Body of pancreas (tissue), 4 donors: Measurements from ENCODE around the gene SH3PXD2A. TPM values are rescaled to one million over a fixed set of nuclear protein-coding genes. Genes with fewer than 3 reads are reported as not detected.

Experiments
- ATAC-seq: fragments of 150-250 bp; one replicate; pipeline ENCODE4 v1.9.1; 2016
- DNase-seq, 4 donors: peaks; one replicate each; pipeline ENCODE4 v3.0.0-alpha.2; 2019
- H3K27ac ChIP-seq, 4 donors: fragments of 200-600 bp; sonication (generic); 1 replicate in 3 of 4; 2 replicates in 1 of 4; pipeline versions ENCODE4 v1.5.1 to v1.6.1; 2016 to 2019; ENCODE audit warnings: mild to moderate bottlenecking in 1 of 4, mixed read lengths in 1 of 4, moderate library complexity in 1 of 4
- H3K27me3 ChIP-seq, 2 donors: fragments of 200-600 bp; sonication (generic); one replicate each; pipeline ENCODE4 v1.6.0; 2016; ENCODE audit warnings: mild to moderate bottlenecking in 1 of 2
- H3K36me3 ChIP-seq, 2 donors: fragments of 200-600 bp; sonication (generic); replicated peaks in 1 of 2; 2 replicates each; pipeline ENCODE4 v1.5.1; 2016; ENCODE audit warnings: low read depth in 2 of 2; ENCODE audit not compliant: insufficient read depth in 1 of 2
- H3K4me1 ChIP-seq: fragments of 200-600 bp; sonication (generic); one replicate; pipeline ENCODE4 v1.6.0; 2016
- H3K4me3 ChIP-seq, 2 donors: fragments of 200-600 bp; sonication (generic); 1 replicate in 1 of 2; 2 replicates in 1 of 2; pipeline ENCODE4 v1.5.1; 2016 to 2019
- H3K9me3 ChIP-seq, 3 donors: fragments of 200-600 bp; sonication (generic); 1 replicate in 2 of 3; 2 replicates in 1 of 3; pipeline ENCODE4 v1.5.1; 2016
- POLR2A ChIP-seq, 3 donors: fragments of 450-650 bp; IDR thresholded peaks; one replicate each; pipeline ENCODE4 v1.6.1; 2016; ENCODE audit warnings: antibody characterized with exemption in 3 of 3, mild to moderate bottlenecking in 2 of 3
- WGBS, 2 donors: methylation state at CpG; one replicate each; pipeline ENCODE4 v1.1.5; 2017; 5-methylcytosine and 5-hydroxymethylcytosine counted together
- intact Hi-C: fragments of 100-400 bp; cut with DNase I; formaldehyde crosslinking; loops from one replicate; pipeline ENCODE4 v1.15.1; 2023
- total RNA-seq, 2 donors: library from RNA; depleted of rRNA; stranded (reverse); fragments of >200 nt; gene quantifications; one replicate each; pipeline ENCODE4 v1.1.0, GENCODE V29; 2016
- TF ChIP-seq, protein P1 (sequence below), 7 experiments: fragments of 450-650 bp in 4 of 7; fragments of 200-600 bp in 3 of 7; sonication (generic) in 3 of 7; IDR thresholded peaks; one replicate each; pipeline ENCODE4 v1.5.1; 2016 to 2019; ENCODE audit warnings: antibody characterized with exemption in 7 of 7

The SH3PXD2A gene
- total RNA-seq, 2 donors from 2014 or later = 7.3 to 9.9 TPM

DNA sequence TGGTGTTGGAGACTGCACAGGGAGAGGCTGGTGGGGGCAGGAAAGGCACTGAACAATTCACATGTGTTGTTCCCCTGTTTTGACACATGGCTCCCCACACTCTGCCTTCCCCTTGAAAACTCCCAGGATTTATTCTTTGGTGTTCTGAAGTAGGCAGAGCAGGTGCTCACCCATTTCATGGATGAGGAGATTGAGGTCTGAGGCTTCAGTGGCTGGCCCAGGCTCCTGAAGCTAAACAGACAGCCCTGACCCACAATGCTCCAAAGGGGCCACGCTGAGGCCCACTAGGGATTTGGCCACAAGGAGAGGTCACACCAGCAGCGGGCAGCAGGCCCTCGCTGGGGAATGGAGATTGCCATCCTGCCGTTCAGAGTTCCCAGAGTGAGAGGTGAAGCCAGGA lies 157.6 kb downstream of the SH3PXD2A start:
- ATAC-seq (no peak), DNase-seq (no peak)
- Histone ChIP-seq H3K36me3 (no peaks in the 10 kb centered on the region), H3K4me1 (peaks cover 9% of the 10 kb centered on the region), H3K9me3 (no peaks in the 10 kb centered on the region), H3K27ac (no peak overlapping the region), H3K27me3 (no peaks in the 10 kb centered on the region), H3K4me3 (no peak overlapping the region)
- WGBS, 2 donors = 90 to 100% methylated on average over 1 to 4 of the region's 4 CpGs
- TF ChIP-seq POLR2A (IDR thresholded peaks at IDR 0.05) = no peak
- TF ChIP-seq, protein P1, sequence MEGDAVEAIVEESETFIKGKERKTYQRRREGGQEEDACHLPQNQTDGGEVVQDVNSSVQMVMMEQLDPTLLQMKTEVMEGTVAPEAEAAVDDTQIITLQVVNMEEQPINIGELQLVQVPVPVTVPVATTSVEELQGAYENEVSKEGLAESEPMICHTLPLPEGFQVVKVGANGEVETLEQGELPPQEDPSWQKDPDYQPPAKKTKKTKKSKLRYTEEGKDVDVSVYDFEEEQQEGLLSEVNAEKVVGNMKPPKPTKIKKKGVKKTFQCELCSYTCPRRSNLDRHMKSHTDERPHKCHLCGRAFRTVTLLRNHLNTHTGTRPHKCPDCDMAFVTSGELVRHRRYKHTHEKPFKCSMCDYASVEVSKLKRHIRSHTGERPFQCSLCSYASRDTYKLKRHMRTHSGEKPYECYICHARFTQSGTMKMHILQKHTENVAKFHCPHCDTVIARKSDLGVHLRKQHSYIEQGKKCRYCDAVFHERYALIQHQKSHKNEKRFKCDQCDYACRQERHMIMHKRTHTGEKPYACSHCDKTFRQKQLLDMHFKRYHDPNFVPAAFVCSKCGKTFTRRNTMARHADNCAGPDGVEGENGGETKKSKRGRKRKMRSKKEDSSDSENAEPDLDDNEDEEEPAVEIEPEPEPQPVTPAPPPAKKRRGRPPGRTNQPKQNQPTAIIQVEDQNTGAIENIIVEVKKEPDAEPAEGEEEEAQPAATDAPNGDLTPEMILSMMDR (IDR thresholded peaks at IDR 0.05) = no peak
- intact Hi-C loops = no loop called here

- Histone ChIP-seq H3K4me3 (no peak overlapping the region), H3K27ac (peak overlapping the region in 1 of 4 donors; percentile 15)
- ATAC-seq = peak; percentile 41
These were observed 158.8 kb downstream of the SH3PXD2A start for GRCh38 chr10:103696411-103697145.

GRCh38 chr10:103696094-103696410 lies 159.3 kb downstream of the SH3PXD2A start:
- peaks cover 12% of the 10 kb centered on the region for H3K4me1 ChIP-seq
- DNase-seq = no peak
- H3K9me3 ChIP-seq = no peaks in the 10 kb centered on the region
- peak overlapping the region in 1 of 4 donors; percentile 15 for H3K27ac ChIP-seq
- 92 to 93% methylated on average over 5 of the region's 5 CpGs for WGBS, 2 donors
- no peak for ATAC-seq
- intact Hi-C loops = no loop called here
- TF ChIP-seq, protein P1 (IDR thresholded peaks at IDR 0.05) = no peak
- TF ChIP-seq POLR2A (IDR thresholded peaks at IDR 0.05) = no peak
- H3K36me3 ChIP-seq = no peaks in the 10 kb centered on the region
- H3K27me3 ChIP-seq = no peaks in the 10 kb centered on the region
- H3K4me3 ChIP-seq = no peak overlapping the region

More at GRCh38 chr10:103696411-103697145, 158.8 kb downstream of the SH3PXD2A start:
- DNase-seq = peak in 3 of 4 donors; percentile 23 to 61 (median 35)
- intact Hi-C loops = no loop called here
- no peaks in the 10 kb centered on the region for H3K27me3 ChIP-seq
- no peaks in the 10 kb centered on the region for H3K36me3 ChIP-seq
- peaks cover 12% of the 10 kb centered on the region for H3K4me1 ChIP-seq
- no peaks in the 10 kb centered on the region for H3K9me3 ChIP-seq
- no peak for TF ChIP-seq POLR2A (IDR thresholded peaks at IDR 0.05)
- TF ChIP-seq, protein P1 (IDR thresholded peaks at IDR 0.05) = peak in 1 of 7 experiments; percentile 6
- 37 to 49% methylated on average over 5 to 10 of the region's 10 CpGs for WGBS, 2 donors

DNA sequence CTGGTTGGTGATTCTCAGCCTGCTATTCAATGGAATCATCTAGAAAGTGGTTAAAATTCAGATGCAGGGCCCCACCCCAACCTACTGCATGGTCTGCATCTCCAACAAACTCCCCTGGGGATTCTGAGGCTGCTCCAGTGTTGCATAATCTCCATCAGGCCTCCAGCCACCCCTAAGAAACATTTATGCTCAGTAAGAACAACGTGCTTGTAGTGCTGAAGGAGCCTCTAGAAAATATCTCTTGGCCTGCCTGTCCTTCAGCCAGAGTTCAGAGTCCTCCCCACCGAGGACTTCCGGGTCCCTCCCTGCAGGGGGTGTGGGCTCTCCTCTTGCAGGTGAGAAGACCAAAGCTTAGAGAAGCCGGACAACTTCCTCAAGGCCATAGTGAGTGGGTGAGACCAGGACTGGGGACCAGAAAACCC lies 159.8 kb downstream of the SH3PXD2A start:
- DNase-seq (no peak), ATAC-seq (no peak)
- 50 to 62% methylated on average over 4 of the region's 4 CpGs for WGBS, 2 donors
- TF ChIP-seq POLR2A (IDR thresholded peaks at IDR 0.05) = no peak
- TF ChIP-seq, protein P1 (IDR thresholded peaks at IDR 0.05) = no peak
- Histone ChIP-seq H3K27me3 (no peaks in the 10 kb centered on the region), H3K4me3 (no peak overlapping the region), H3K4me1 (peaks cover 12% of the 10 kb centered on the region), H3K9me3 (no peaks in the 10 kb centered on the region), H3K27ac (peak overlapping the region in 1 of 4 donors; percentile 15), H3K36me3 (no peaks in the 10 kb centered on the region)
- intact Hi-C loops = no loop called here

DNA sequence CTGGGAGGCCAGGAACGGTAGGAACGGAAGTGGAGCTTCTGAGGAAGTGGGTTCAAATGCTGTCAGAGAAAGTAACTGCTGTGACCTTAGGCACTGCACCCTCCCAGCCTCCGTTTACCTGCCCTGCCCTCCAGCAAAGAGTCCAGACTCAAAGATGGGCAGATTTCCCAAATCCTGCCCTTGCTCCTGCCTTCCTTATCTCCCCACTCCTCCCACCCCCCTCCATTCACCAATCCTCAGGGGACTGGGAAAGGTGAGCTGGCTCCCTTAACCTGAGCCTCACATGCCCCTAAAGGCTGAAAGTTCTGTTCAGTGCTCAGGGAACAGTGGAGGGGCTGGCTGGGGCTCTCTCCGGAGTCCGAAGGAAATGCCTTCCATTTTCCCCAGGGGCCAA lies 161.6 kb downstream of the SH3PXD2A start:
- no peaks in the 10 kb centered on the region for H3K9me3 ChIP-seq
- peaks cover 12% of the 10 kb centered on the region for H3K4me1 ChIP-seq
- no peak overlapping the region for H3K27ac ChIP-seq
- WGBS, 2 donors = 34 to 52% methylated on average over 5 of the region's 5 CpGs
- no peaks in the 10 kb centered on the region for H3K27me3 ChIP-seq
- TF ChIP-seq, protein P1 (IDR thresholded peaks at IDR 0.05) = no peak
- no peak for TF ChIP-seq POLR2A (IDR thresholded peaks at IDR 0.05)
- intact Hi-C loops = no loop called here
- H3K4me3 ChIP-seq = no peak overlapping the region
- DNase-seq = no peak
- H3K36me3 ChIP-seq = no peaks in the 10 kb centered on the region
- no peak for ATAC-seq
